ENCODE results near the gene COL23A1. TPM values are rescaled to one million over a fixed set of nuclear protein-coding genes. Genes with fewer than 3 reads are reported as not detected.

COL23A1 gene
- total RNA-seq, 4 donors from 2014 or later: 0.44 to 0.65 (median 0.57) TPM; not detected in 1

GRCh38 chr5:178469975-178470759 is 120.0 kb downstream of the COL23A1 start:
- TF ChIP-seq CTCF (IDR thresholded peaks at IDR 0.05; ENCODE audit: low read depth): no peak

- TF ChIP-seq CTCF (IDR thresholded peaks at IDR 0.05; ENCODE audit: low read depth): no peak
These were observed 120.9 kb downstream of the COL23A1 start for GRCh38 chr5:178469011-178469974.

GRCh38 chr5:178468196-178468685 is 122.0 kb downstream of the COL23A1 start:
- no peak for TF ChIP-seq CTCF (IDR thresholded peaks at IDR 0.05; ENCODE audit: low read depth)

- no peak for TF ChIP-seq CTCF (IDR thresholded peaks at IDR 0.05; ENCODE audit: low read depth)
These were observed 122.5 kb downstream of the COL23A1 start for GRCh38 chr5:178467568-178468195.

- TF ChIP-seq CTCF (IDR thresholded peaks at IDR 0.05; ENCODE audit: low read depth): no peak
These were observed 123.0 kb downstream of the COL23A1 start for GRCh38 chr5:178467205-178467567.

GRCh38 chr5:178466342-178466741 is 123.9 kb downstream of the COL23A1 start:
- no peak for TF ChIP-seq CTCF (IDR thresholded peaks at IDR 0.05; ENCODE audit: low read depth)
